Measurements from ENCODE around the gene RNF187. TPM values are rescaled to one million over a fixed set of nuclear protein-coding genes. Genes with fewer than 3 reads are reported as not detected.
A peak's percentile ranks its signal among the peaks of the same experiment; 100 is the strongest.
"Not testable (repeated sequence)": the region's sequence is repeated elsewhere in the genome, so short reads cannot be mapped to it uniquely, and the experiment has no call there.

Gene RNF187
- total RNA-seq, 1 donor from 2014 or later = 81.3 TPM

- no peak for DNase-seq (ENCODE audit: extremely low read depth, low read depth, low spot score)
These were observed 416 bp upstream of the RNF187 start for GRCh38 chr1:228486596-228487335.

DNA sequence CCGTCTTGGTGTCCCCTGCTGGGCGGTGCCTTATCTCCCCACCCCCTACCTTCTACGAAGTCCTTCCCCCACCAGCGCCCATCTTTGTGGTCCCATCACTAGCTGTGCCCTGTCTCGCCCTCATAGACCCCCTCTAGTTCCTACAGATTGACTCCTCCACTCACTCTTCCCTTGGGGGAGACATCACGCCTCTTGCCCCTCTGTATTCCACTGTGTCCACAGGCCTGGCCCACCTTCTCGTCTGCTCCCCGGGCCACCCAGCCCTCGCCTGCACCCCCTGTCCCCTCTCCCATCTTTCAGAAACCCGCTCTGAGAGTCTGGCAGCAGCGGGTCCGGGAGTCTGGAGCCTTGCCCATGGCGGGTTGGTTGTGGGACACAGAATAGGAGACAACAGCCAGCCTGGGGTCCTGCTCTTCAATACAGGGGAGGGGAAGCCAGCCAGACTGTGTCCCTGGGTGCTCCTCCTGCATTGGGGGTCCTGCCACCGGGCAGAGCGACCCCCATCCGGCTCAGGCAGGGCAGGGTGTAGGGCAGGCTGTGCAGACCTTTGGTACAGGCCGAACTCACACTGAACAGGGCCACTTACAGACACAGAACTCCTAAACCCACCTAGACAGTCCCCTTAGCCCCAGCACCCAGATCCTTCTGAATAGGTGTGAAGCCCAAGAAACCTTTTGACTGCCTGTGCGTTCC is 1.1 kb downstream of the RNF187 start:
- no peak for DNase-seq (ENCODE audit: extremely low read depth, low read depth, low spot score)

DNA sequence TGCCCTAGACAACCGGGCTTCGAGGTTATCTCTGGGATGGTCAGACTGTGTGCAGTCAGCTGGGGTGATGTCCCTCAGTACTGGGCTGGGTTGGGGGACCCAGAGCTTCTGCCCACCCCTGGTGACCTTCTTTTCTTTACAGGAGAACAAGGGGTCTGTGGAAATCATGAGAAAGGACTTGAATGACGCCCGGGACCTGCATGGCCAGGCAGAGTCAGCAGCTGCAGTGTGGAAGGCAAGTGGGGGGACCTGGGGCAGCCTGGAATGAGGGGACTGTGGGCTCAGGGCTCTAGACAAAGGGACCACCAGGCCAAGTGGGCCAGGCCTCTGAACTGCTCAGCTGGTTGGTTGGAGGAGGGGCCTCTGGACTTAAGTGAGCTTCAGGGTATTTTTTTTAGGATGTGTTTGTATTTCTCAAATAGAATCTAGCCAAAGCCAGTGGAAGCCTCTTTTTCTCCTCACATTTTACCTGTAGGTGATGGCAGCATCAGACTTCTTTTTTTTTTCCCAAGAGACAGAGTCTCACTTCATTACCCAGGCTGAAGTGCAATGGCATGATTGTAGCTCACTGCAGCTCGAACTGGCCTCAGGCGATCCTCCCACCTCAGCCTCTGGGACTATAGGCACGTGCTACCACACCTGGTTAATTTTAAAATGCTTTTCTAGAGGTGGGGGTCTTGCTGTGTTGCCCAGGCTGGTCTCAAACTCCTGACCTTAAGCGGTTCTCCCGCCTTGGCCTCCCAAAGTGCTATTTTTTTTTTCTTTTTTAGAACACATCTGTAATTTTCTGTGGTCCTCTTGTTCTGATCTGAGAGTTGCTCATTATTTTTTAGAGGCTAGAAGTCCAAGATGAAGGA is 1.9 kb downstream of the RNF187 start:
- no peak for DNase-seq (ENCODE audit: extremely low read depth, low read depth, low spot score)

GRCh38 chr1:228490120-228491078 is 3.2 kb downstream of the RNF187 start:
- no peak for DNase-seq (ENCODE audit: extremely low read depth, low read depth, low spot score)

DNA sequence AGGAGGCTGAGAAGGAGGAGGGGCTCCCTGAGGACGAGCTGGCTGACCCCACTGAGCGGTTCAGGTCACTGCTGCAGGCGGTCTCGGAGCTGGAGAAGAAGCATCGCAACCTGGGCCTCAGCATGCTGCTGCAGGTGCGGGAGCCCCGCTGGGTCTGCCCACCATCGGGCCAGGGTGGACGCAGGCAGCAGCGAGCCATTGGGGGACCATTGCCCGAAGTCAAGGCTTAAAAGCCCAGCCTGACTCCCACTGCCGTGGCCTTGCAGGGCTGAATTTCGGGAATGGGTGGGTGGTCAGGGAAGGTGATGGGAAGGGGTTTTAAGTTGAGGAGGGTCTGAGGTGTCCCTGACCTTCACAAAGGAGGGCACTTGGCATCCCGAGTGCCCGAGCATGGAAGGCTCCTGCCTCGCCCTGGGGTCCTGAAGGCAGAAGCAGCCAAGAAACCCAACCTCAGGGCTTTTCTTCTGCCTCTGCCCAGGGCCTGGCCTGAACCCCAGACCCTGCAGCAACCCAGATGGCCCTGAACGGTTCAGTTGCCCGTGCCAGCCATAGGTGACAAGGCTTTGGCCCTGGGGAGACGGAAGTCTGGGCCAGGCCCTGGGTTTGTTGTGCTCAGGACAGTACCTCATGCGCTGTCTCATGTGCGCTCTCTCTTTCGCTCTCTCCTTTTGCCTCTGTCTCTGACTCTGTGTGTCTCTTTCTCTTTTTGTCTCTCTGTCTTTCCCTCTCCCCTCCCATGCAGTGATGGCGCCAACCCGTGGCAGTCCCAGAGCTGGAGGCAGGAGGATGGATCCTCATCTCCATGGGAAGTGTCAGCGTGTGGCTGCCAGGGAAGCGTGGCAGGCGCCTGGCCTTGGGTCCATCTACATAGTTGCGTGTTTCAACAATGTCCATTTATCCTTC is 6.2 kb downstream of the RNF187 start:
- no peak for DNase-seq (ENCODE audit: extremely low read depth, low read depth, low spot score)

GRCh38 chr1:228494044-228494353 is 6.8 kb downstream of the RNF187 start:
- DNase-seq (ENCODE audit: extremely low read depth, low read depth, low spot score) = no peak

DNA sequence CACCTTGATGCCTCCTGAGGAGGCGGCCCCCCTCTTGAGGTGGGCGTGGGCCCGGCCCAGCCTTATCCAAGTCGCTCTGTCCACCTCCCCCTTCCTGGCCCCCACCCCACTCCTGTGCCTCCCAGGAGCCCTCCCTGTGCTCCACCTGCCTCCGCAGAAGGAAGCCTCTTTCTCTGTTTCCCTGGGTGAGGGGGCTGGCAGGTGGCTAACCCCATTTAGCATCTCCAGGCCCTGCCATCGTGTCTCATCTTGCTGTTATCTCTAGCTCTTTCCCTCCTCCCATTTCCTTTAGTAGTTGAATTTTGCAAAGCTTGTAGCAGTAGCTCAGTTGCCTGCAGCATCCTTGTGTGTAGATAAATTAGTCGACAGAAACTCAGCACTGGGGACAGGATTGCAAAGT is 7.2 kb downstream of the RNF187 start:
- no peak for DNase-seq (ENCODE audit: extremely low read depth, low read depth, low spot score)

GRCh38 chr1:228494970-228495853 is 8.0 kb downstream of the RNF187 start:
- DNase-seq (ENCODE audit: extremely low read depth, low read depth, low spot score) = no peak

- no peak for DNase-seq (ENCODE audit: extremely low read depth, low read depth, low spot score)
These were observed 8.9 kb downstream of the RNF187 start for GRCh38 chr1:228496084-228496483.

- DNase-seq (ENCODE audit: extremely low read depth, low read depth, low spot score) = no peak
These were observed 9.3 kb downstream of the RNF187 start for GRCh38 chr1:228496494-228496893.

GRCh38 chr1:228497206-228497605 is 10.0 kb downstream of the RNF187 start:
- no peak for DNase-seq (ENCODE audit: extremely low read depth, low read depth, low spot score)

DNA sequence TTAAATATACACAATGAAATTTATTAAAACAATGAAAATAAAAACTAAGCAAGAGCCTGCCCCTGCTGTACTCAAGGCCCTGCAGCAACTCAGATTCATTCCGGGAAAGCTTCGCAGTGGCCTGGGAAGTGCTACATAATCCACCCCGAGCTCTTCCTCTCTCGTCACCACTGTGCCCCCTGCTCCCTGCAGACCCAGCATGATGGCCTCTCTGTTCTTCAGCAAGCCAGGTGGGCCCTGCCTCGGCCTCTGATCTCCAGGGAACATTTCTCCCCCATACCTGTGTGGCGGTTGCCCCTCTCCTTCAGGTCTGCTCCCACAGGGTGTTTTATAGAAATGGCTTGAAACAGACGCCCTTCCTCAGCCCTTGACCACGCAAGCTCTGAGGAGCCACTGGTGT is 10.6 kb downstream of the RNF187 start:
- DNase-seq (ENCODE audit: extremely low read depth, low read depth, low spot score) = no peak

DNA sequence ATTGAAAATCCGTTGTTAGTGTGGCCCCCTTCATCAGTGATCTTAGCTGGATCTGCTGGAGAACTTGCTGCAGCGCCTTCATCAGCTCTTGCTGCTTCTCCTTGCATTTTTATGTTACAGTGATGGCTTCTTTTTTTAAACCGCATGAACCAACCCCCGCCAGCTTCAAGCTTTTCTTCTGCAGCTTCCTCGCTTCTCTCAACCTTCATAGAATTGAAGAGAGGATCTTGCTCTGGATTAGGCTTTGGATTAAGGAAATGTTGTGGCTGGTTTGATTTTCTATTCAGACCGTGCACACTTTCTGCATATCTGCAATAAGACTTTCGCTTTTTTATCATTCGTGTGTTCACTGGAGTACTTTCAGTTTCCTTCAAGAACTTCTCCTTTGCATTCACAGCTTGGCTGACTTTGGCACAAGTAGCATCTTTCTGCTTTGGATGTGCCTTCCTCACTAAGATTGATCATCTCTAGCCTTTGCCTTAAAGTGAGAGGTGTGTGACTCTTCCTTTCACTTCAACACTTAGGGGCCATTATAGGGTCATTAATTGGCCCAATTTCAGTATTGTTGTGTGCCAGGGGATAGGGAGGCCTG is 13.1 kb downstream of the RNF187 start:
- DNase-seq (ENCODE audit: extremely low read depth, low read depth, low spot score) = no peak

- peak; percentile 61 for DNase-seq (ENCODE audit: extremely low read depth, low read depth, low spot score)
These were observed 14.0 kb downstream of the RNF187 start for GRCh38 chr1:228500901-228501871.

GRCh38 chr1:228502522-228502921 is 15.3 kb downstream of the RNF187 start:
- no peak for DNase-seq (ENCODE audit: extremely low read depth, low read depth, low spot score)

DNA sequence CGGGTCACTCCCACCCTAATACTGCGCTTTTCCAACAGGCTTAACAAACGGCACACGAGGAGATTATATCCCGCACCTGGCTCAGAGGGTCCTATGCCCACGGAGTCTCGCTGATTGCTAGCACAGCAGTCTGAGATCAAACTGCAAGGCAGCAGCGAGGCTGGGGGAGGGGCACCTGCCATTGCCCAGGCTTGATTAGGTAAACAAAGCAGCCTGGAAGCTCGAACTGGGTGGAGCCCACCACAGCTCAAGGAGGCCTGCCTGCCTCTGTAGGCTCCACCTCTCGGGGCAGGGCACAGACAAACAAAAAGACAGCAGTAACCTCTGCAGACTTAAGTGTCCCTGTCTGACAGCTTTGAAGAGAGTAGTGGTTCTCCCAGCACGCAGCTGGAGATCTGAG is 18.8 kb downstream of the RNF187 start:
- DNase-seq (ENCODE audit: extremely low read depth, low read depth, low spot score) = not testable (repeated sequence)
